ENCODE data around the gene GPR78.

The GPR78 gene, protein sequence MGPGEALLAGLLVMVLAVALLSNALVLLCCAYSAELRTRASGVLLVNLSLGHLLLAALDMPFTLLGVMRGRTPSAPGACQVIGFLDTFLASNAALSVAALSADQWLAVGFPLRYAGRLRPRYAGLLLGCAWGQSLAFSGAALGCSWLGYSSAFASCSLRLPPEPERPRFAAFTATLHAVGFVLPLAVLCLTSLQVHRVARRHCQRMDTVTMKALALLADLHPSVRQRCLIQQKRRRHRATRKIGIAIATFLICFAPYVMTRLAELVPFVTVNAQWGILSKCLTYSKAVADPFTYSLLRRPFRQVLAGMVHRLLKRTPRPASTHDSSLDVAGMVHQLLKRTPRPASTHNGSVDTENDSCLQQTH

DNA sequence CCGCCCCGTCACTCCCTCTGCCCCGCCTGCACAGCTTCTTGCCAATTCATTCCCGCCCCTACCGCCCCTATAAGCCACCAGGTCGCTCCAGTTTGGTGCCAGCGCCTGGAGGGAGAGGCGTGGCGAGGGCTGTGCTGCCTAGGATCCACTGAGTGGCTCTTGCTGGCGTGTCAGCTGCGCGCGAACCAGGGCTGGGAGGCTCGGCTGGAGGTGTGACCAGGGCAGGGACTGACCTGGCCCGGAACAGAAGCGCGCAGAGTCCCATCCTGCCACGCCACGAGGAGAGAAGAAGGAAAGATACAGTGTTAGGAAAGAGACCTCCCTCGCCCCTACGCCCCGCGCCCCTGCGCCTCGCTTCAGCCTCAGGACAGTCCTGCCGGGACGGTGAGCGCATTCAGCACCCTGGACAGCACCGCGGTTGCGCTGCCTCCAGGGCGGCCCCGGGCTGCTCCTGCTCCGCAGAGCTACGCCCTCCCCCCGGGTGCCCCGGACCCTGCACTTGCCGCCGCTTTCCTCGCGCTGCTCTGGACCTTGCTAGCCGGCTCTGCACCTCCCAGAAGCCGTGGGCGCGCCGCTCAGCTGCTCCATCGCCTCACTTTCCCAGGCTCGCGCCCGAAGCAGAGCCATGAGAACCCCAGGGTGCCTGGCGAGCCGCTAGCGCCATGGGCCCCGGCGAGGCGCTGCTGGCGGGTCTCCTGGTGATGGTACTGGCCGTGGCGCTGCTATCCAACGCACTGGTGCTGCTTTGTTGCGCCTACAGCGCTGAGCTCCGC is at the start of gene GPR78:
Gene GPR78 (plus strand): TSS at position 72 of the 773 bp plus-strand sequence. CDS start 591 bp downstream, at position 663.
- no peak for DNase-seq (ENCODE audit: low spot score)

DNA sequence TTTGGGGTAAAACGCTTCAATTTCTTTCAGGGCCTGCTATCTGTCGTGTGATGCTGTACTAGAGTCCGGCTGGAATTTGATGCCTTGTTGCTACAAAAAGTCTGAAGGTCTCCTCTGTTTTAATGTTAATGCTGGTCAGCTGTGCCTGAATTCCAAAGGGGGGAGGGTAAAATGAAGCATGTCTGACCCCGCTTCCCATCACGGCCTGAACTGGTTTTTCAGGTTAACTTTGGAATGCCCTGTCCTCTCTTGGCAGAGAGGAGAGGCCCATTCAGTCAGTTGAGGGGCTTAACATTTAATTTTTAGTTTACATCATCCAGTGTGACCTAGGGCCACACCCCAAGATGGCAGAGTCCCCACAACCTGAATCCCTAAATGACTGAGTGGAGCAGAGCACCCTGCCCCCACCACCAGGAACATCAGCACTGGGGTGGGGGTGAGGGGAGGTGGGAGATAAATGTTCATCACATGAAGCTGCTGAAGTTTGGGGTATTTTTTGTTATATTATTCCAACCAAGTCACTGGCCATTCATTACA is 47.9 kb upstream of the GPR78 start:
- no peak for DNase-seq (ENCODE audit: low spot score)

DNA sequence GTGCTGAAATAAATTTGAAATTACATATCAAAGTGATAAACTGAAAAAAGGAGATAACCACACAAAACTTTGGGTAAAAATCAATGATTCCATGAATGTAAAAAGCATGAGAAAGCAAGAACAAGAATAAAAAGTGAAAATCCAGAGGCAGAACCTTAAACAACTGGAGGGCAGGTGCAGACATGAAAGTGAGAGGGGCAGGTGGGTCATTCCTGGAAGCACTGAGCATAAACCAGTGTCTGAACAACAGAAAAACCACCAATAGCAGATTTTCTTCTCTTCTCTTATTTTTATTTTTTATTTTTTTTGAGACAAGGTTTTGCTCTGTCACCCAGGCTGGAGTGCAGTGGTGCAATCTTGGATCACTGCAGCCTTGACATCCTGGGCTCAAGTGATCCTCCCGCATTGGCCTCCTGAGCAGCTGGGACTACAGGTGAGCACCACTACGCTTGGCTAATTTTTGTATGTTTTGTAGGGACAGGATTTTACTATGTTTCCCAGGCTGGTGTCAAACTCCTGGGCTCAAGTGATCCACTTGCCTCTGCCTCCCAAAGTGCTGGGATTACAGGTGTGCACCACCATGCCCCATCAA is 46.8 kb upstream of the GPR78 start:
- no peak for DNase-seq (ENCODE audit: low spot score)

DNA sequence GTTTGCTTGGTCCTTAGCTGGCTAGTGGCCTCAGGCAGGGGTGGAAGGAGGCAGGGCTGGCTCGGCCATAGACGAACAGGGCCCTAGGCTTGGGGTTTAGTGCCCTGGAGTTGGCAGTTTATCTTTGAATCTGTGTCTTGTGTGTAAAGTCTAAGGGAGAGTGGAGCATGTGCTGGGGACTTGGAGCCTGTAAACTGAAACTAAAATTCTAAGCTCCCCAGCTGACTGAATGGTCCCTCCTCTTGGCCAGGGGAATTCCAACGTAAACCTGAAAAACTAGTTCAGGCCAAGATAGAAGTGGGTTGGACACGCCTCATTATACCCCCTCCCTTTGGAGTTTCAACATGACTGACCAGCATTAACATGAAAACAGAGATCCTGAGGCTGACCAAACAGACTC is 46.1 kb upstream of the GPR78 start:
- DNase-seq (ENCODE audit: low spot score): no peak

DNA sequence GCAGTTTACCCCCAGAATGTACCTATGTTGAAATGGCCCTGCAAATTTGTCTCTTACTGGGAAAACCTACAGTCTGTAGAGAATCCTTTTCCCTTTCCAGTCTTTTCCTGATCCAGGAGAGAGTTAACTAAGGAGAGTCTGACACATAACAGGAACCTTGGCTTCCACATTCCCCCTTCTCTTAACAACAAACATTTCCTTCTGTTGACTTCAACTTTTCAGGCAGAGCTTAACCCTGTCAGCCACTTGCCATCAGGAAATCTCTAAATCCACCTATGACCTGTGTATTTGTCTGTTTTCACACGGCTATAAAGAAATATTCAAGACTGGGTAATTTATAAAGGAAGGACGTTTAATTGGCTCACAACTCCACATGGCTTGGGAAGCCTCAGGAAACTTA is 45.6 kb upstream of the GPR78 start:
- no peak for DNase-seq (ENCODE audit: low spot score)

GRCh38 chr4:8536467-8536866 is 43.7 kb upstream of the GPR78 start:
- DNase-seq (ENCODE audit: low spot score): no peak

GRCh38 chr4:8537041-8537461 is 43.1 kb upstream of the GPR78 start:
- no peak for DNase-seq (ENCODE audit: low spot score)

DNA sequence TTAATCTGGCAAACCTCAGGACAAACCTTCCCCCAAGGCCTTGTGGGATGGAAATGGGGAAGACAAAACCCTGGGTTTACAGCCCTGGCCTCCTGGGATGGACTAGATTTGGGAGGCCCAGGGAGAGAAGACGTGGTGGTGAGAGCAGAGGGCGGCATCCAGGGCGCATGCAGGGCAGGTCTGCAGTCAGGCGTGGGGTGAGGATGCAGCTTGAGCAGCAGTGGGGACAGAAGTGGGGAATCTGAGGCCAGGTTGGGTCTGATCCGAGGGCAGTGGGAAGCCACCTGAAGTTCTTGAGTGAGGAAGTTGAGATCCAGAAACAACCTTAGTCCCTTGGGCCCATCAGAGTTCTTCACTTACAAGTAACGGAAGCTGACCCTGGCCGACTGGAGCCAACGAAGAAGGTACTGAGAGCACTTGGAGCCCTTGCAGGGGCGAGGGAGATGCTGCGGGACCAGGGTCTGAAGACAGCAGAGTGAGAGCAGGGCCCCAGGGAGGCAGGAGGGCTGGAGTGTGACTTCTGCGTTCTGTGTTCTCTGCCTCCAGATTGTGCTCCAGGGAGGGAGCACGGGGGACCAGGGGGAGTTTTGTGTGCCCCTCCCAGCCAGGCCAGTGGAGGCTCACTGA is 42.0 kb upstream of the GPR78 start:
- no peak for DNase-seq (ENCODE audit: low spot score)

- DNase-seq (ENCODE audit: low spot score): no peak
Observed at GRCh38 chr4:8538703-8539567, 41.3 kb upstream of the GPR78 start.

DNA sequence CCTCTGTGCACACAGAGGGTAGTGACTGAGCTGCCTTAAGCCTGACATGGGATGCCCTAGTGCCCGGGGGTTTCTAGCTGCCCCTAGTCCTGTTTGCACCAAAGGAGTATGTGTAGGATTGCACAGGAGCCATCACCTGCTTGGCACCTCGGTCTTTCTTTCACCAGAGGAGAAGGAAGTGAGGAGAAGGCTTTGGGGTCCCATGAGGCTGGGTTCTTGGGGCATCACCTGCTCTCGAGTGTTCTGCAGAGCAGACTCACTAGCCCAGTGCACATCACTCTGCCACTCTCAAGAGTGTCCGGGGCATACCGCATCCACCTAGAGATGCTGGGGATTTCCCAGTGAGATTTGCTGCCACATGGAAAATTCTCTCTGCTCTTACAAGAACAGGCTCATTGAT is 40.5 kb upstream of the GPR78 start:
- DNase-seq (ENCODE audit: low spot score): no peak

GRCh38 chr4:8540072-8540471 is 40.1 kb upstream of the GPR78 start:
- DNase-seq (ENCODE audit: low spot score): no peak

- no peak for DNase-seq (ENCODE audit: low spot score)
Observed at GRCh38 chr4:8540586-8540985, 39.6 kb upstream of the GPR78 start.

DNA sequence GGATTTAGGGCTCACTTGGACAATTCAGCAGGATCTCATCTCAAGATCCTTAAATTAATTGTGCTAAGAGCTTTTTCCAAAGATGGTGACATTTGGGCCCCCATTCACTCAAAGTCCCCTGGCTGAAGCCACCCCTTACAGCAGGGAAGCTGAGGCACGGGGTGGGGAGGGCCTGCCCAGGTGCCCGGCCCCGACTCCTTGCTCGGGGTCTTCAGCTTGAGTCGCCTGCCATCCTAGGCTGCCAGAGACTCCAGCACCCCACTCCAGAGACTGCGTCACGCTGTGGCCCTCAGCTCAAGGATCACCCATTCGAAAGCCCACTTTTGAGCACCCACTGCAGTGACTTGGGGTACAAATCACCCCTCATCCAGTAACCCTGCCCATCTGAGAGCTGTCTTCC is 39.2 kb upstream of the GPR78 start:
- DNase-seq (ENCODE audit: low spot score): no peak

- DNase-seq (ENCODE audit: low spot score): no peak
Observed at GRCh38 chr4:8541981-8542715, 38.0 kb upstream of the GPR78 start.

GRCh38 chr4:8542776-8543525 is 37.2 kb upstream of the GPR78 start:
- no peak for DNase-seq (ENCODE audit: low spot score)

DNA sequence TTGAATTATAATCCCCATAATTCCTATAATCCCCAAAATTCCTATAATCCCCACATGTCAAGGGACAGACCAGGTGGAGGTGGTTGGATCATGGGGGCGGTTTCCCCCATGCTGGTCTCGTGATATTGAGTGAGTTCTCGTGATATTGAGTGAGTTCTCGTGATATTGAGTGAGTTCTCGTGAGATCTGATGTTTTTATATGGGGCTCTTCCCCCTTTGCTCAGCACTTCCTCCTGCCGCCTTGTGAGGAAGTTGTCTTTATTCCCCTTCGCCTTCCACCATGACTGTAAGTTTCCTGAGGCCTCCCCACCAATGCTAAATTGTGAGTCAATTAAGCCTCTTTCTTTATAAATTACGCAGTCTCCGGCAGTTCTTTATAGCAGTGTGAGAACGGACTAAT is 36.6 kb upstream of the GPR78 start:
- no peak for DNase-seq (ENCODE audit: low spot score)

DNA sequence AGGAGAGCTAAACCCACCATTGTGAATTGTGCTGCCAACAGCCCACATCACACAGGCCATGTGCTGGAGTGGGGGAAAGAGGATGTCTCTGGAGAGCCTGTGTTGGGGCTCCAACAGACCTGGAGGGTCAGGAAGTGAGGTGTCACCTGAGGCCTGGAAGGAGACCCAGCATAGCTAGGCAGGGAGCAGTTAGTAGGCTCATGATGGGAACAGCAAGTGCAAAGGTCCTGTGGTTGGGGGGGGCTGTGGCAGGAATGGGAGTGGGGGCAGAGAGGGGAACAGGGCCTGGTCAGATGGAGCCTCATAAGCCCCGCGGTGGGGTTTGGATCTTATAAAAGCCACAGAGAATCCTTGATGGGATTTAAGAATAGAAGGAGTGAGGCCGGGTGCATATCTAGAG is 35.9 kb upstream of the GPR78 start:
- DNase-seq (ENCODE audit: low spot score): no peak

DNA sequence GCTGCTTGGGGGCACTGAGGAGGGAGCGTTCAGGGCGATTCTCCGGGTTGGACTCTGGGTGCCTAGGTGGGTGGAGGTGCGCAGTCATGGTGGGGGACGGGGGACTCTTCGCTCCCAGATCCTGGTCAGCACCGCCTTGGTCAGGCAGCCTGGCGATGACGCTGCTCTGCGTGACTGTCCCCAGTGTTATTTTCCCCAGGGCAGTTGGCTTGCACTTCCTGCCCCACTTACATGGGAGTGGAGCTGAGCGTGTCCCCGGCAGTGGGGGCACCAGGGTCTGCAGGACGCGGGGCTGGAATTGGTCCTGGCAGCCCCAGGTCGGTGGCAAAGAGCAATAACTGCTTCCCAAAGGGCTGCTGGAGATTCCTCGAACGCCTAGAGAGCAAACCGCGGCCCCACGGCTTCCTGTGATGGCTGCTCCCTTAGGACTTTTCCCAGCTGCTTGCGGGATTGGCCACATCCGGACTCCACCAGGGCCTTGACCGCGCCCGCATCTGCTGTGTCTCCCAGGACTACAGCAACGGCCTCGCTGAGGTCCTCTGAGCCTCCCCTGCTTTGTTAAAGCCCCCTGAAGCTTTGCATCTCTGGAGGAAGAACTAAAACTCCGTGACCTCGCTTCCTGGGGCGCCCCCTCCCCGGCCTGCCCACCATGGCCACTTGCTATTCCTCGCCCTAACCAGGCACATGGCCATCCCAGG is 35.3 kb upstream of the GPR78 start:
- no peak for DNase-seq (ENCODE audit: low spot score)

GRCh38 chr4:8545439-8545765 is 34.8 kb upstream of the GPR78 start:
- DNase-seq (ENCODE audit: low spot score): no peak

DNA sequence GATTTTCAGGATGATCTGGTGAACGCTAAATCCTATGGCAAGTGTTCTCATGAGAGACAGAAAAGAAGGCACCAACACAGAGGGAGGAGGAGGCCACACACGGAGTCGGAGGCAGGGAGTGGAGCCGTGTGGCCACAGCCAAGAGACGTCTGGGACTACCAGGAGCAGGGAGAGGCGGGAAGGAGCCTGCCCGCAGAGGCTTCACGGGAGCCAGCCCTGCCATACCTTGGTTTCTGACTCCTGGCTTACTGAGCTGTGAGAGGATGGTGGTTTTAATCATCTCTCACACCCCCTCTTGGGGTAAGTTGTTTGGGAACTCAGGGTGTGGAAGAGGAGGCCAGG is 33.5 kb upstream of the GPR78 start:
- DNase-seq (ENCODE audit: low spot score): no peak

All from CD4-positive, alpha-beta T cell treated with Interleukin-6 at 100 ng/mL for 8 hours (primary cell).